Fibroblast of skin of right quadriceps (primary cell): ENCODE results near the gene RTP5.
"Not testable (repeated sequence)": the region's sequence is repeated elsewhere in the genome, so short reads cannot be mapped to it uniquely, and the experiment has no call there.

Experiments used
- DNase-seq: peaks from one replicate; pipeline ENCODE4 v3.0.0-alpha.2; 2013

Gene RTP5

DNA sequence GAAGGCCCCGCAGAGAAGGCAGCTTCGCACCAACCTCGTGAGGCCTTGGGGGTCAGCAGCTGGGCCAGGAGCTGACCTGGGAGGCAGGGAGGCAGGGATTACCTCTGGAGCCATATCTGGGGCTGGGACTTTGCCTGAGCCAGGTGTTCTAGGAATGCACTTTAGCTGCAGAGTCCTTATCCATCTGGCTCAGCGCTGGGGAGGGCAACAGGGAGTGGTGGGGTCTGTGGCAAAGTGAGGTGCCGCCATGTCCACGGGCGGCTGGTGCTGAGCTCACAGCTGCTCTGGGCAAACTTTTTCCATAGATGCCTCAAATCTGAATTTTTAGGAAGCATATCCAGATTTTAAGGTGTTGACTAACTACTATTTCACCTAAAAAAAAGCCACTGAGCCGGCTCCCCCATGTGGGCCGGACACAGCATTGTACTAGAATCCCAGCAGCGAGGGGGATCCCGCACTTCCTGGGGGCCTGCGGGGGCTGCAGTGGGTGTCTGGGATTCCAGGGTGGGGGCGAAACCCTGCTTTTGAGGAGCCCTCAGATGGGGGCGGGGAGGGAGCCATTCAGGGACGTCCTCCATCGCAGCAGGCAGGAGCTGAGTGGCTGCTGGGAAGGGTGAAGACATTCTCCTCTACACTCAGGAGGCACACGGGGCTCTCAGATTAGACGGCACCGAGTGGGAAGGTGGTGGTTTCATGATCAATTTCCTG is 34.6 kb downstream of the RTP5 start:
- DNase-seq = no peak

DNA sequence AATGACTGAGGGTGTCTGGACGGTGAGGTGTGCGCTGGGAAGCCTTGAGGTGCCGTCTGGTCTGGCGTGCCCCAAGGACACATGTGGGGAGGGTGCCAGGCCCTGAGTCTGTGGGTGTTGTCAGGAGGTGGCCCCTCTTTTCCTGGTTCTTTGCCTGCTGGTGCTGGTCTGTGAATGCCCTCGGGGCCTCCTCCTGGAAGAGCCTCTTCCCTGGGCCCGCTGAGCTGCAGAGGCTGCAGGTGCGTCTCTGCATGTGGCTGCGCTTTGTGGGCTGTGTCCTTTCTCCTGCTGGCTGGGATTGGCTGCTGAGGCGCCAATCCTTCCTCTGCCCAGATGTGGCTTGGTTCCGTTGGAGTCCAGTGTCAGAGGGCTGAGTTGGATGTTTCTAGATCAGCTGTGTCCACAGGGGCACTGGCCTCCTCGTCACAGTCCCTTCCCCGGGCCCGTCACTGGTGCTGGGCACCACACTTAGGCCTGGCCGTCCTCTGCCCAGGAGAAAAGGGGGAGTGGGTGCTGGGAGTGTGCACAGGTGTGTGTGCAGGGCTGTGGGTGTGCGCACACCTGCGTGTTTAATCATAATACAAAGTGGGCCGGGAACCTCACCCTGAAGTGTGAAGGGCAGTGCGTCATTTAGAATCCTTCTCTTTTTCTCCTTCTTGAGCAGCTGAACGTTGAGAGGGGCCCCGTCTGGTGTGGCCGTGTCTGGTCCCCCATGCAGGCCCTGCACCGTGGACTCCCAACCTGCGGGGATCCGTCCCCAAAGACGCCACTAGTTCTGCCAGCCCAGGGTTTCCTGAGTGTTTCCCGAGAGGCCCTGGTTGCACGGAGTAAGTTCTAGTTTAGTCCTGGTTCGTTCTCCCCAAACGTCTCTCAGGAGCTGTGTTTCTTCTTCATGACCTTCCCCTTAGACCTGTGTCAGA is 35.5 kb downstream of the RTP5 start:
- DNase-seq = no peak

- DNase-seq = no peak
Measured at GRCh38 chr2:241905716-241906377, 36.3 kb downstream of the RTP5 start.

DNA sequence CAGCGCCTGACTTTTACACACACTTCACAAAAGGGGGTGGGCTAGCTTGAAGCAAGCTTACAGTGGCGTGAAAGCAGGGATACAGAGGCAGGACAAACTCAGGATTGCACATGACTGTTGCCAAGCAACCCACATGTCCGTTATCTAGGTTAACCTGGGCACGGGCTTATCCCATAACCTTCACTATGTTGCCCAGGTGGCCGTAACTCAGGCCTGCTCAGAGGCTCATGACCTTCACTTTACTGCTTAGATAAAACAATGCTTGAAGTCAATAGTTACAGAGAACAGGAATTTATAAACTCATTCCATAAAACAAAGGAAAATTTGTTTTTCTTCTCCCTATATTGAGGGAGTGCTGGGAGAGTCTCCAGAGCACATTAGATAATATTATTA is 36.8 kb downstream of the RTP5 start:
- not testable (repeated sequence) for DNase-seq

DNA sequence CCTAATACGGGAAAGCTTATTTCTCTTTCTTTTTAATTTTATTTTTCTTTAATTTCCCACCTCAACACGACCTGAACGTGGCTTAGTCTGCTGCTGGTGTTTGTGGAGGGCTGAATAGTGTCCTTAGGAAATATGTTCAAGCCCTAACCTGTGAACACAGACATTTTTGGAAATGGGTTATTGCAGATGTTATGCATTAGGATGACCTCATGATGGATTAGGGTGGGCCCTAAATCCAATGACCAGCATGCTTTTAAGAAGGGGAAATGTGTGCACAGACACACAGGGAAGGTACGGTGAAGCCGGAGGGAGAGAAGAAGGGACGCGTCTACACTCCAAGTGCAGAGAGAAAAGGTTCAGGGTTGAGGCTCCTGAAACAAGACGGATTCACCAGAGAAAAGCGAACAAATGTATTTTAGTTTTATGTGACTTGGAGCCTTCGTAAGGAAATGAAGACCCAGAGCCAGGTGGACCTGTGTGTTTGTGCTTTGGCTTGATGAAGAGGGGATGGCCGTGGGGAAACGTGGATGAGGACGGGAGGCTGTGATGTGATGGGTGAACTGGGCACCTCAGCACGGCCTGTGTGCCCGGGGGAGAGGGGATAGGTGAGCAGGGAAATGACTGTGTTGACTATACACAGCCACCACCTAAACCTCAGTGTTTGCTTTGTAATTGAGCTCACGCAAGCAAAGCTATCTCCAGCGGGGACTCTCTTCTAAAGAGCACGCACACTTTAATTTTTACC is 37.5 kb downstream of the RTP5 start:
- no peak for DNase-seq

GRCh38 chr2:241907831-241908230 is 38.3 kb downstream of the RTP5 start:
- not testable (repeated sequence) for DNase-seq

DNA sequence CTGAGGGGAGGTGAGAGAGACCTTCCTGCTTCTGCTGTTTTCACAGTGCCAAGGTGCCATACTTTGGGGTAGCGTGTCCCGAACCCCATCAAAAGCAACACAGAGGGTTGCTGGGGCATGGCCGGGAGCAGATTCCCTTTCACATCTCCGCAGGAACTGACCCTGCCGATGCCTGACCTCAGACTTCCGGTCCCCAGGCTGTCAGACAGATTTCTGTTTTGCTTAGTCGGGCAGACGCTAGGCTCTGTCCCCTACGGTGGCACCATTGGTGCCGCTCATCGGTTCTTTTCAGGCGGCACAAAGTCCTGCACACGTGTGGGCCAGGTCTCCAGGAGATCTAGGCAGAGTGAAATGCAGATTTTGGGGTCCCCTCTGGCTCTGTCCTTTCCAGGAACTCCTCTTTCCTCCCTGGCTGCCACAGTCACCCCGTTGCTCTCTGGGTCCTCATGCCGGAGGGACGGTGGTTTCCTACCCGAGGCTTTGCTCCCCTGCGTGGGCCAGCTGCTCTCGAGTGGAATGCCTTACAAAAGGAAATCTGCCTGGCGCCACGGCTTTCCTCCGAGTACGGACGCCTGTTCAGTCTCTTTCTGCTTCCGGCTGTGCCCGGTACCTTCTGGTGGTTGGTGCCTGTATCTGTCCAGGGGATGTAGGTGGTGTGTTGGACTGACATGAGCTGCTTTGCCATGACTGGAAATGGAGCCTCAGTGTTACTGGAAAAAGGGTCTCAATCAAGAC is 39.3 kb downstream of the RTP5 start:
- no peak for DNase-seq

GRCh38 chr2:241909769-241910168 is 40.2 kb downstream of the RTP5 start:
- DNase-seq = no peak

GRCh38 chr2:241910604-241911520 is 41.3 kb downstream of the RTP5 start:
- peak; percentile 19 for DNase-seq

GRCh38 chr2:241911551-241911950 is 42.0 kb downstream of the RTP5 start:
- no peak for DNase-seq

GRCh38 chr2:241912021-241912555 is 42.6 kb downstream of the RTP5 start:
- no peak for DNase-seq

DNA sequence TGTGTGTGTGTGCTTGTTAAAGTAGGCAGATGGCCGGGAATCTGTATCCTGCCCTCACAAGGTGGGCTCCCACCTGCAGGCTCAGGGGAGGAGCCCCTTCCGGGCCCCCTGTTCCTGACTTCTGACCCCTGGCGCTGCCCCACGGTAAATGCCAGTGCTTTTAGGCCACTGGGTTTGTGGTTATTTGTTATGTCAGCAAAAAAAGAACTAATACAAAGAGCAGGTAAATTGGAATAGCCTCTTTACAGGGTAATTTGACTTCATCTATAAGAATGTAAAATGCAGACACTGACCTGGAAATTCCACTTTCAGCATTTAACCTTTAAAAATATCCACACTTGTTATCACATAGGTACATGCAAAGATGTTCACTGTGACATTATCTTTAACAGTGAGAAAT is 44.2 kb downstream of the RTP5 start:
- DNase-seq = no peak

- DNase-seq = no peak
Measured at GRCh38 chr2:241914542-241914941, 45.0 kb downstream of the RTP5 start.

- not testable (repeated sequence) for DNase-seq
Measured at GRCh38 chr2:241921631-241922030, 52.1 kb downstream of the RTP5 start.

DNA sequence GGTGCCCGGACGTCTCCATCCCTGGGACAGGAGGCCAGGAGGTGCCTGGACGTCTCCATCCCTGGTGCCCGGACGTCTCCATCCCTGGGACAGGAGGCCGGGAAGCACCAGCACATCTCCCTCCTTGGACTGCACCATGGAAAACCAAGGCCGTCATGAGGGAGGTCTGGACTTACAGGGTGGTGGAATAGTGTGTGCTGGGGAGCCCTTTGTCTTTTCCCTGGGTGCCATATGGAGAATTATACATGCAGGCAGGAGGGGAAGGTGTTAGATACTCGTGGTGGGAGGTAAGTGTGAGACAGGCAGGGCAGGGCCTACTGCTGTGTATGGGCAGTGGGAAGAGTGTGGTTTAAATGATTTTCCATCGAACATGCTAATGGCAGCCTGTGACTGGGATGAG is 52.9 kb downstream of the RTP5 start:
- no peak for DNase-seq

DNA sequence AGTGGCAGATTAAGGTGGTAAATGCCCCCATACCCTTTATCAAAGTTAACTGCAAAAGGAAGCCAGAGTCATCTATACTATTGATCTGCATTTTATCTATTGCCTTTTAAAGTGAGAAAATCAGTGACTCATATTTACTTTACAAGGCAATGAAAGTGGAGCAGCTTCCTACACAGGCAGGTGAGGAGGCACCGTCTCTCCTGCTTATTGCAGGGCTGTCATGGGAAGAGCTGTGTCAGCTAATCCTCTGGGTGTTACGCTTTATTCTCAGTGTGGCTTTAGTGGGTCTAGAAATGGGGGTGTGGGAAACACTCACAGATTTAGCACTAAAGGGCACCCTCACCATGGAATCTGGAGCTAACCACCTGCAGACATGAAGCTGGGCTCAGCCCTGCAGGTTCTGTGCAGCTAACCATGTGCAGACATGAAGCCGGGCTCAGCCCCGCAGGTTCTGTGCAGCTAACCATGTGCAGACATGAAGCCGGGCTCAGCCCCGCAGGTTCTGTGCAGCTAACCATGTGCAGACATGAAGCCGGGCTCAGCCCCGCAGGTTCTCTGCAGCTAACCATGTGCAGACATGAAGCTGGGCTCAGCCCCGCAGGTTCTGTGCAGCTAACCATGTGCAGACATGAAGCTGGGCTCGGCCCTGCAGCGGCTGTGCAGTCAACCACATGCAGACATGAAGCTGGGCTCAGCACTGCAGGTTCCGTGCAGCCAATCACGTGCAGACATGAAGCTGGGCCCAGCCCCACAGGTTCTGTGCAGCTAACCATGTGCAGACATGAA is 53.5 kb downstream of the RTP5 start:
- DNase-seq = not testable (repeated sequence)
